HEK293 (cell line): Measurements from ENCODE around the gene FCHO1.

ENCODE experiments used
- BCL6B ChIP-seq: fragments of 450-650 bp; formaldehyde crosslinking; IDR thresholded peaks from 2 replicates; pipeline ENCODE4 v1.5.1; 2017; ENCODE audit warnings: missing biosample characterization, missing genetic modification characterization
- CTCF ChIP-seq: fragments of 450-650 bp; formaldehyde crosslinking; IDR thresholded peaks from 2 replicates; pipeline ENCODE4 v1.5.1; 2016; ENCODE audit warnings: missing biosample characterization, missing genetic modification characterization
- RBAK ChIP-seq: fragments of 450-650 bp; formaldehyde crosslinking; IDR thresholded peaks from 2 replicates; pipeline ENCODE4 v1.5.1; 2016; ENCODE audit warnings: missing biosample characterization, missing genetic modification characterization
- ZBTB11 ChIP-seq: fragments of 450-650 bp; formaldehyde crosslinking; conservative IDR thresholded peaks from 2 replicates; pipeline ENCODE4 v1.5.1; 2016; ENCODE audit warnings: low read depth, missing biosample characterization, missing genetic modification characterization
- ZNF174 ChIP-seq: fragments of 450-650 bp; formaldehyde crosslinking; IDR thresholded peaks from 2 replicates; pipeline ENCODE4 v1.5.0; 2017; ENCODE audit warnings: missing biosample characterization, mild to moderate bottlenecking, missing genetic modification characterization
- ZNF18 ChIP-seq: fragments of 450-650 bp; formaldehyde crosslinking; IDR thresholded peaks from 2 replicates; pipeline ENCODE4 v1.5.1; 2016; ENCODE audit warnings: missing biosample characterization, missing genetic modification characterization
- ZNF324 ChIP-seq: fragments of 450-650 bp; formaldehyde crosslinking; IDR thresholded peaks from 2 replicates; pipeline ENCODE4 v1.5.1; 2016; ENCODE audit warnings: missing biosample characterization, missing genetic modification characterization
- ZNF785 ChIP-seq: fragments of 450-650 bp; formaldehyde crosslinking; IDR thresholded peaks from 2 replicates; pipeline ENCODE4 v1.5.1; 2016; ENCODE audit warnings: missing biosample characterization, missing genetic modification characterization
- TF ChIP-seq, protein P1 (sequence below): fragments of 450-650 bp; formaldehyde crosslinking; IDR thresholded peaks from 2 replicates; pipeline ENCODE4 v1.5.1; 2016; ENCODE audit warnings: missing biosample characterization, missing genetic modification characterization, borderline replicate concordance

GRCh38 chr19:17836530-17836929 is 85.3 kb downstream of the FCHO1 start:
- TF ChIP-seq CTCF, result no peak
- TF ChIP-seq RBAK (tag by site-specific recombination), result no peak
- TF ChIP-seq ZBTB11 (tag by site-specific recombination), result no peak
- TF ChIP-seq ZNF18, result no peak
- TF ChIP-seq ZNF174, result no peak
- TF ChIP-seq ZNF324 (tag by site-specific recombination), result no peak
- TF ChIP-seq BCL6B, result no peak
- TF ChIP-seq, protein P1, sequence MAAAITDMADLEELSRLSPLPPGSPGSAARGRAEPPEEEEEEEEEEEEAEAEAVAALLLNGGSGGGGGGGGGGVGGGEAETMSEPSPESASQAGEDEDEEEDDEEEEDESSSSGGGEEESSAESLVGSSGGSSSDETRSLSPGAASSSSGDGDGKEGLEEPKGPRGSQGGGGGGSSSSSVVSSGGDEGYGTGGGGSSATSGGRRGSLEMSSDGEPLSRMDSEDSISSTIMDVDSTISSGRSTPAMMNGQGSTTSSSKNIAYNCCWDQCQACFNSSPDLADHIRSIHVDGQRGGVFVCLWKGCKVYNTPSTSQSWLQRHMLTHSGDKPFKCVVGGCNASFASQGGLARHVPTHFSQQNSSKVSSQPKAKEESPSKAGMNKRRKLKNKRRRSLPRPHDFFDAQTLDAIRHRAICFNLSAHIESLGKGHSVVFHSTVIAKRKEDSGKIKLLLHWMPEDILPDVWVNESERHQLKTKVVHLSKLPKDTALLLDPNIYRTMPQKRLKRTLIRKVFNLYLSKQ (tag by site-specific recombination), result no peak
- TF ChIP-seq ZNF785, result no peak
